HG03039 (cell line): ENCODE data around the gene SOCS6.
"Not testable (repeated sequence)": the region's sequence is repeated elsewhere in the genome, so short reads cannot be mapped to it uniquely, and the experiment has no call there.

Source experiments
- ATAC-seq: cut with Tn5 transposase; IDR thresholded peaks from one replicate; pipeline ENCODE4 v1.9.1; 2021; ENCODE audit warnings: mild to moderate bottlenecking, moderate library complexity; ENCODE audit not compliant: unreplicated experiment

The SOCS6 gene

DNA sequence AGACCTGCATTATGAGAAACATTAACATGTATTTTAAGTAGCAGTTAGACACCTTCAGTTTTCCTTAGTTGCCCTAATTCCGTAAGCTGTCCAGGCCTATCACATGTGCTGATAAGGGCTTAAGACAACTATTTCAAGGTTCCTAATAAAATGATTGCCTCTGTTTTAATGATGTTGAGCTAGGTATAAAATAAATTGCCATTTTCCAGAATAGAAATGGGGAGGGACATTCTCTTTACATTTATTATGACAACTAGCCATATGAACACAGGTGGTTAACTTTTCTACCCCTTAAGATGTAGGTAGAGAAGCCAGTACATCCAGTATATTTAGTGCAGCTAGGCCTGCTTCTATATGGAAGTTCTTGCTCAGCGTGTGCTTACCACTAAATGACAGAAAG, 65.9 kb downstream of the SOCS6 start:
- no peak for ATAC-seq

- no peak for ATAC-seq
Observed at GRCh38 chr18:70355620-70356385, 67.0 kb downstream of the SOCS6 start.

DNA sequence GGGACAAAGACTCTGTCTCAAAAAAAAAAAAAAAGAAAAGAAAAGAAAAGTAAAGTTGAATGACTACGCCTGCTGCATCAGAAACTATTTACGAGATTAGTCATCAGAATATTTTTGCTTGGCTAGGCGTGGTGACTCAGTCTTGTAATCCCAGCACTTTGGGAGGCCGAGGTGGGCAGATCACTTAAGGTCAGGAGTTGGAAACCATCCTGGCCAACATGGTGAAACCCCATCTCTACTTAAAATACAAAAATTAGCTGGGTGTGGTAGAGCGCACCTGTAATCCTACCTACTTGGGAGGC, 69.2 kb downstream of the SOCS6 start:
- peak; percentile 83 for ATAC-seq

DNA sequence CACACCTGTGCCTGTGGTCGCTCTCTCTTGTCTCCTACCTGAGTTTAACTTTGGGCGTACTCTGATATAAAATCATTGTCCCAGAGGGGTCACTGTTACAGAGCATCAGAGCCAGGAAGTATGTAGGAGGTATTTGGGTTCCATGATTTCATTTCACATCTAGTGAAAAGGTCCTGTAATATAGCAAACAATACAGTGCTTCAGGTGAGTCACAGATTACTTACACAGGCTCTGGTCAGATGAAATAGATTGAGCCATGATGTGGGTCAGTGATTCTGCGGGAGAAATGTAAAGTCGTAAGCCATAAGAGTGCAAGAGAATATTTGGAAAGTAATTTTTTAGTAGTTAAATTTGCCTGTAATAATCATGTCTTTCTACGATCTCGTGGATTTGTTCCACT, 70.2 kb downstream of the SOCS6 start:
- no peak for ATAC-seq

DNA sequence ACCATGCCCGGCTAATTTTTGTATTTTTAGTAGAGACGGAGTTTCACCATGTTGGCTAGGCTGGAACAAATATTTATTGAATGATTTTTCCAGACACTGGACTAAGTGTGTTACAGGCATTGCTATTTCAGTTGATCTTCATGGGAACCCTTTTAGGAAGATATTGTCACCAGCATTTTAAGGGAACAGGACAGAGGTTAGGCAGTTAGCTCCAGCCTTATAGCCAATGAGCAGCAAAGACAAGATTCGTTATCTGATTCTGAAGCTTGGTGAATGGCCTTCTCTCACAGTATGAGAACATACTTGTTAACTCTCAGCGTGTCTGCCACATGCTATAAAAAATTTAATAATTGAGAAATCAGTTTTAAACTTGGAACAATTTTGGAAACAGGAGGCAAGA, 73.4 kb downstream of the SOCS6 start:
- no peak for ATAC-seq

- ATAC-seq = no peak
Observed at GRCh38 chr18:70363861-70364260, 75.0 kb downstream of the SOCS6 start.

DNA sequence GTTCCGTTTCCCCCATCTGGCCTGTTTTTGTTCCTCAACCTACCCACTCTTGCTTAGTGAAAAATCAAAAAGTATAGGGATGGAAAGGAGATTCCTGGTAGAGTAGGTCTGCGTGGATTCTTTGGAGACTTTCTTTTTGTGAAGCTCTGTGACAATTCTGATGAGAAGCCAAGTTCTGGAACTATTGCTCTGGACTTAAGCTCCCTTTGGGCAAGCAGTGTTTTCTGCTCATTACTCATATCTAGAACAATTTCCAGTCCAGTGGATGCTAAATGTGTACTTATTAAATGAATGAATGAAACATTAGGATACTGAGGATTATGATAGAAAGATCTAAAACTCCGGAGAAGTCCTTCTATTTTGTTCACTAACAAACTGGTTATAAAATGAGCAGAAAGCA, 76.5 kb downstream of the SOCS6 start:
- ATAC-seq = no peak

DNA sequence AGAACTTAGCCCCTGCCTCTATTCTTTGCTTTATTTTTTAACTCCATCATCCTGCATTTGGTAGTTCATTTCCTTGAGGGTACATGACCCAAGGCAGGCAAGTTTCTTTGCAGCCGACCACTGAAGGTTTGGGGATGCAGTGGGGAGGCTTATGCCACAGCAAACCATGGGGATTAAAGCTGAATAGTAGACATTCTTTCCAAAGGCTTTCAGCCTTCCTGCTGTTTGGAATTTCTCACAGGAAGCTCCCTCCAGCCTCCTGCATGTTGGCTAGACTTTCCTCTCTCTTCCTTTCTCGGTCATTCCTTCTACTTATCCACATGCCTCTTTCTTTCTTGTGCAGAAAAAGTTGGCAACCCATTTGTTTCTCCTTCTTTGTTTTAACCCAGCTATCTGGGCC, 77.3 kb downstream of the SOCS6 start:
- ATAC-seq = no peak

DNA sequence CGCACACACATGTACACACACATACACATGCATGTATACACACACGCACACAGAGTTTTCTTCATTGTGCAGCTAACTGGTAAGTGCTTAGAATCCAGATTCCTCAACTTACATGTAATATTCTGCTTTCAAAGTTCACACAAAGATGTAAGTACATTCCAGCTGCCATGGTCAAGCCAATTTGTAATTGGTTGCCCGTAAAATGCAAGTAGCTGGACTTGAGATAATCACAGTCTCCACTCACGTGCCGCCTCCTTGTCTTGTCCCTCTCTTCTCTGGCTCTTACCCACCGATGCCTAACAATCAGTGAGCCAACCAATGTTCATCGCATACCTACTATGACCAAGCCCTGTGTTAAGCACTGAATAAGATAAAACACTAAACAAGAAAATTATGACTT, 77.8 kb downstream of the SOCS6 start:
- ATAC-seq = no peak

DNA sequence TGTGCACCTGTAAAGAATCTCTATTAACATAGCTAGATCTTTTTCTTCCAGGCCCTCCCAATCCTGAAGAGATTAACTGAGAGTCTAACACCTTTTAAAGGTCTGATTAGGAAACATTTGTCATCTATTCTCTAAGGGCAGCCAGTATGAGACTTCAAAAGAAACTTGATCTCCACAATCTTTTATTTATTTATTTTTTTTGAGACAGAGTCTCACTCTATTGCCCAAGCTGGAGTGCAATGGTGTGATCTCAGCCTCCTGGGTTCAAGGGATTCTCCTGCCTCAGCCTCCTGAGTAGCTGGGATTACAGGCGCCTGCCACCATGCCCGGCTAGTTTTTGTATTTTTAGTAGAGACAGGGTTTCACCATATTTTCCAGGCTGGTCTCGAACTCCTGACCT, 78.5 kb downstream of the SOCS6 start:
- ATAC-seq = not testable (repeated sequence)

DNA sequence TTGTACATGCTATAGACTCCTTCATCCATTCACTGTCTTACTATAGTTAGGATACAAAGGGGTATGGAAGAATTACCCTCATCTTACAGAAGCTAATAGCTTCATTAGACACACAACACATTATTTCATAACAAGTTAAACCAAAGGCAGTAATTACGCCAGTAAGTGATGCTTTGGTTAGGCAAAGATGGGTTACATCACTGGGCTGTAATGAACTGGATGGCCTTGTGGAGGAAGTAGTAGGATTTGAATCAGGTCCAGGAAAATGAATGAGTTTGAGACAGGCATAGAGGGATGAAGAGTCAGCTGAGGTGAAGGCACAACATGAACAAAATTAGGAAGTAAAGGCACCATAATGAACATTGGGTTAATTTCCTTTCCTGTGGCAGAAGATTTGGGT, 80.1 kb downstream of the SOCS6 start:
- ATAC-seq = no peak

GRCh38 chr18:70370762-70371733, 82.2 kb downstream of the SOCS6 start:
- no peak for ATAC-seq

DNA sequence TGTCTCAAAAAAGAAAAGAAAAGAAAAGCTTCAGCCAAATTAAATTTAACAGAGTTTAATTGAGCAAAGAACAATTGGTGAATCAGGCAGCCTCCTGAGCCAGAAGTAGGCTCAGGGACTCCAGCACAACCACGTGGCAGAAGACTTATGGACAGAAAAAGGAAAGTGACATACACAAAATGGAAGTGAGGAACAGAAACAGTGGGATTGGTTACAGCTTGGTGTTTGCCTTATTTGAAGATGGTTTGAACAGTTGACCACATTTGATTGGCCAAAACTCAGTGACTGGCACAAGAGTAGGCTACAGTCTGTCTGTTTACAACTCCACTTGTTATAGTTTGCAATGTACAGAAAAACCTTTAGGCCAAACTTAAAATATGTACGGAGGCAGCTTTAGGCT, 83.1 kb downstream of the SOCS6 start:
- ATAC-seq = no peak

DNA sequence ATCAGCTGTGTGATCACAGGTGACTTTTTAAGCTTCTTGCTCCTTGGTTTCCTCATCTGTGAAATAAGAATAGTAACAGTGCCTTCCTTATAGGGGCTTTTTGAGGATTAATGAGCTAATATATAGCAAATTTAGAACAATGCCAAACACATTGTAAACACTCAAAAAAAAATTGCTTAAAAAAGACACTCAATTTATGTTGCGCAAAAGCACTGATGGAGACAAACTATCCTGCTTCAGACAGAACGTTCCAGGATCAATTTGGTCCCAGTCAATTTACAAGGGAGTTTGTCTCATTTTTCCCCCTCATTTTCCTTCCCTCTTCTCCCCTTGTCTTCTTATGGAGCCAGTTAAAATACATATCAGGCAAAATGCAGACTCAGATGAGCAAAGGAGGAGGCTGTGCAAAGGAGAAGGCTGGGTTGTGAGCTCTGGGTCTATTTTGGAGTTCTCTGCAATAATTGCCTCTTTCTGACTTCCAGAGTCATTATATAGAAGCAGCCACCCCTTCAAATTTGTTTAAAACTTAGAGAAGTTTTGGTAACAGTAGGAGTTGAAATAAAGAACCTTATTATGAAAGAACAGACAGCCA, 83.7 kb downstream of the SOCS6 start:
- ATAC-seq = no peak

DNA sequence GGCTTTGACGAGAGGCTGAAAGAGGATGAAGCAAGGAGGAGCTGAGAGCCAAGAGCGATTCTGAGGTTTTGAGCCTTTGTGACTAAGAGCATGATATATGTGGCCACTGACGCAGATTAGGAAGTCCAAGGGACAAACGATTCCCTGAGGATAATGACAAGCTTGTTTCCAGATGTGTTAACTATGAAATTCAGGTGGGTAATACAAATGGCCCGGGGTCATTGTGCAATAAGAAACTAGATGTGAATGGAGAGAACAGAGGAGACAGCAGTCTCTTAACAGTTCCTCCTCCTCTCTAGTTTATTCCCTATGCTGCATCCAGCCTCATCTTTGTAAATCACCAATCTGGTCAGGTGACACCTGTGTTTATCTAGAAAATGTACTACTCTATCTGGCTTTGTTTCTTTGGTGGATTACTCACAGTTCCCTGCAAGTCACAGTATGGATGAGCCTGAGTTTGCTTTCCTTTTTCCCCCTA, 84.2 kb downstream of the SOCS6 start:
- ATAC-seq = no peak

GRCh38 chr18:70374154-70374553, 85.3 kb downstream of the SOCS6 start:
- ATAC-seq = no peak

DNA sequence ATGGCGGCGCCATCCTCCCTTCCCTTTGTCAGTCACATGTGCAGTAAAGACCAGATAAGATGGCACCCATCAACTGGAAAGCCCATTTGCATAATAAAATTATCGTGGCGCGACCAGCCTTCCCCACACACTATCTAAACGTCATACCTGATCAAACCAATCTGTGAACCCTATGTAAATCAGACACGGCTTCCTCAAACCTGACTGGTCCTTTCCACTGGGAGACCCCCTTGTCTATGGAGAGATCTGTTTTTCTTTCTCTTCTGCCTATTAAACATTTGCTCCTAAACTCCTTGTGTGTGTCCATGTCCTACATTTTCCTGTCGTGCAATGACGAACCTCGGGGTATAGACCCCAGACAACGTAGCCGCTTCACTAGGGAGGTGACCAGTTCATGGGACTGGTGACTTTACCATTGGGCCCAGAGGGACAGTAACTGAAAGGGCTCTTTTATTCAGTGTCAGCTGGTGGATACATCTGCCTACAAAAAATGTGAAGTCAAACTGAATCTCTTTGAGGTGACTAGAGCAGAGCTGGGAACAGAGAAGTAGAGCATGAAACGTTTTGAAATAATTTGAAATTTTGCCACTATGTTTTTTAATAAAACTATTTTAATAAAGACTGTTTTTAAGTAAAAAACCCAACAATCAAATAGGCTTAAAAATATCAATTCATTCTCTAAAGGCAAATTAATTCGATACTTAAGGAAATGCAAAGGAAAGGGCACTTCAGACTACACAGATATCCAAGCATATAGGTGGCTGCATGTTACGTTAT, 87.5 kb downstream of the SOCS6 start:
- ATAC-seq = no peak

DNA sequence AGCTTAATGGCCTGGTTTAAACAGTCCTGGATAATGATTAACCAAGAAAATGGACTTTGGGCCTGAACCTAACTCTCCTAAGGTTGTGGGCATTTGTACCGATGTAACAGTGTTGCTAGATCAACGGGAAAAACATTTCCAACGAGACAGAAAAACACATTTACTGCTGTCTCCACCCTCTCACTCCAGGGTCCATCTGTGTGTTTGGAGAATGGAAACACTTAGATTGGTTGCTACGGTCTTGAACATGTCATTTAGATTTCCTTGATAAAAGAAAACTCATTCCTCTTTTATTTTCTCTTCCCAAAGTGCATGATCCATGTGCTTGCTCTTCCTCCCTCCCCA, 88.0 kb downstream of the SOCS6 start:
- ATAC-seq = no peak

DNA sequence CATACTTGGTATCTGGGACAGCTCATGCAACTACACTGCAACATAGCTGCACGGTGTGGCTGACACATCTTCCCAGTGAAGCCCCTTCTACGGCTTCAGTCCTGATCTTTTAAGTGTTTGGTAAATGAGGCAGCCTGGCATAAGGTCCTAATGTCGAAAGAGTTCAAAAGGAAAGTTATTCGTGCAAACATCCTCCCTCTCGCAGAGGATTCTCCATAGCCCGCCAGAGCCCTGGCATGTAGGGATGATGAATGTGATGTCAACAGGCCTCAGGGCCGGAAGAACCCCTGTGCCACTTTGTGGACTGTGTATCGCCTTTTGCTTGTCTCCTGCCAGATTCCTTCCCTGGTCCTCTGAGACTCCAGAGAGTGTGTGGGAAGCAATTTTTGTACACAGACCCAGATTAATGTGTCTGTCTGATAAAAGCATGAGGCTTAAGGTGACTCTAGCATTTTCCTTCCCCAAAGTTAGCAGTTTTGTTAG, 88.5 kb downstream of the SOCS6 start:
- no peak for ATAC-seq

DNA sequence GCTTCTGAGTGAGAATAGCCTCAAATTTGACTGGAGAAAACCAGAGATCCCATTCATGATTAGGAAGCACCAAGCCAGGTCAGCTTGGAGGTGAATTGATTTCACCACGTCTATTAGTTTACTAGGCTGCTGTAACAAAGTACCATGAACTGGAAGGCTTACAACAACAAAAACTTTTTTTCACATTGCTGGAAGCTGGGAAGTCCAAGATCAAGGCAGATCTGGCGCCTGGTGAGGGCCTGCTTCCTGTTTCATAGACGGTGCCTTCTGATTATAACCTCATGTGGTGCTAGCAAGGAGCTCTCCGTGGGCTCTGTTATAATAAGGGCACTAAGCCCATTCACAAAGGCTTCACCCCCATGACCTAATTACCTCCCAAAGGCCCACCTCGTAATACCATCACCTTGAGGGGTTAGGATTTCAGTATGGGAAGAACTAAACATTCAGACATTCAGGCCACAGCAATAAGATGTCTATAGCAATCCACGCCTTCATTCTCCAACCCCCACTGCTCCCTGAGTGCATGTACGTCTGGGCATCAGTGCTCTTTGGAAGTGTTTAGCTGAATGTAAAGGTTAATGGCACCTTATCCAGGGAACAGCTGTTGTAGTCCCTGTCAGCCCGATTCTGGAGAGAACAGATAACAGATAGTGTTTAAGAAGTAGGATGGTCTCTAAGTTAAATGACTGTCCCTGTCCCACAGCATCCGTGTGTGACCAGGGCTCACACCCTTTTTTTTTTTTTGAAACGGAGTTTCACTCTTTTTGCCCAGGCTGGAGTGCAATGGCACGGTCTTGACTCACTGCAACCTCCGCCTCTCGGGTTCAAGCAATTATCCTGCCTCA, 89.2 kb downstream of the SOCS6 start:
- ATAC-seq = no peak
